CD4-positive, alpha-beta T cell treated with Interleukin-12 subunit alpha and Interleukin-12 subunit beta, for 1 hour (primary cell): ENCODE results near the gene CLDN15.

Source experiments
- DNase-seq: peaks from one replicate; pipeline ENCODE4 v3.0.0-alpha.2; 2020

CLDN15 gene

DNA sequence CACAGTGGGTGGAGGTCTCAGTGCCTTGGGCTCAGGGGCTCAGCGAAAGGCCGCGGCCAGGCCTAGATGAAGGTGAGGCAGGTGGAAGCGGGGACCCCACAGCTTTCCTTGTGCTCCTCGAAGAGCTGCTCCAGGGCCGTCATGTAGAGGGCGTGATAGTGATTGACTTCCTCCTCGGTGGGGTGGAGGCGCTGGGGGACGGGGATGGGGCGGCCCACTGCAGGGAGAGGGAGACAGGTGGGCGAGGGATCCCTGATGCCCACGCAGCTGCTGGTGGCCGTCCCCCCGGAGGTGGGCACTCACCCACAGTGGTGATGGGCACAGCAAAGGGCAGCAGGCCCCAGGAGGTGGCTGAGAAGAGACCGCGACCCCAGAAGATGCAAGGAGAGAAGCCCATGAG, 41.7 kb downstream of the CLDN15 start:
- DNase-seq, result no peak

DNA sequence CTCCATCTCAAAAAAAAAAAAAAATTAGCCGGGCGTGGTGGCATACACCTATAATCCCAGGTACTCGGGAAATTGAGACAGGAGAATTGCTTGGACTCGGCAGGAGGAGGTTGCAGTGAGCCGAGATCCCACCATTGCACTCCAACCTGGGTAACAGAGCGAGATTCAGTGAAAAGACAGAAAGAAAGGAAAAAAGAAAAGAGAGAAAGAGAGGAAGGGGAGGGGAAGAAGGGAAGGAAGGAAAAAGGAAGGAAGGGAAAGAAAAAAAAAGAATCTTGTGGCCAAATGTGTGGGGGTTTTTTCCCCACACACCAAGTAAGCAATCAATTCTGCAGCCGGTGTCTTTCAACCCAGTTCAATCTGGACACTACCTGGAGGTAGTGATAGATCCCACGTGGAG, 48.5 kb downstream of the CLDN15 start:
- no peak for DNase-seq

DNA sequence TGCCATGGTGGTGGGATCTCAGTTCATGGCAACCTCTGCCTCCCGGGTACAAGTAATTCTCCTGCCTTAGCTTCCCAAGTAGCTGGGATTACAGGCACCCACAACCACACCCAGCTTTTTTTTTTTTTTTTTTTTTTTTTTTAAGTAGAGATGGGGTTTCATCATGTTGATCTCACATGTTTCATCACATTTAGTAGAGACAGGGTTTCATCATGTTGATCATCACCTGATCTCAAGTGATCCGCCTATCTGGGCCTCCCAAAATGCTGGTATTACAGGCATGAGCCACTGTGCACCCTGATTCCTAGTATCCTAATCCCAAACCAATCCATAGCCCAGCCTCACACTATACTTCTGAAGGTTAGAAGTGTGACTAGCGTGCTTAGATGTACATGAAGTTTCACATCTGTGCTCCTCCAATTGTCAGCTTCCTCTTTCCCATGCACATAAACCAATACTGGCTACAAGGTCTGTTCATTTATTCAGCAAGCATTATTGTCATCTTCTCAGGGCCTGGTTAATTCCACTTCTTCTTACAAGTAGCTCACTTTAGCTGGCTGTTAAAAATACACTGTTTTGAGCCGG, 50.7 kb downstream of the CLDN15 start:
- DNase-seq, result no peak

DNA sequence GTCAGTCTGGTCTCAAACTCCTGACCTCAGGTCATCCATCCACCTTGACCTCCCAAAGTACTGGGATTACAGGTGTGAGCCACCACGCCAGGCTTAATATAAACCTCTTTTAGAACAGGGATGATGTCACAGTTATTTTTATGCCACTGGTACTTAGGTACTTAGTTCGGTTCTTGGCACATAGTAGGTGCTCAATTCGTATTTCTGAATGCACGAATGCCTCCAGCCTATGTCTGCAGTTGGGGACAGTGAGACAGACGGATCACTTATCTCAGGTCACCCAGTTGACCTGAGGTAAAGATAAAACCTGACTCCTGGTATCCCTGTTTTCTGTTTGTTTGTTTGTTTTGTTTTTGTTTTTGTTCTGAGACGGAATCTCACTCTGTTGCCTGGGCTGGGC, 51.4 kb downstream of the CLDN15 start:
- DNase-seq, result no peak

DNA sequence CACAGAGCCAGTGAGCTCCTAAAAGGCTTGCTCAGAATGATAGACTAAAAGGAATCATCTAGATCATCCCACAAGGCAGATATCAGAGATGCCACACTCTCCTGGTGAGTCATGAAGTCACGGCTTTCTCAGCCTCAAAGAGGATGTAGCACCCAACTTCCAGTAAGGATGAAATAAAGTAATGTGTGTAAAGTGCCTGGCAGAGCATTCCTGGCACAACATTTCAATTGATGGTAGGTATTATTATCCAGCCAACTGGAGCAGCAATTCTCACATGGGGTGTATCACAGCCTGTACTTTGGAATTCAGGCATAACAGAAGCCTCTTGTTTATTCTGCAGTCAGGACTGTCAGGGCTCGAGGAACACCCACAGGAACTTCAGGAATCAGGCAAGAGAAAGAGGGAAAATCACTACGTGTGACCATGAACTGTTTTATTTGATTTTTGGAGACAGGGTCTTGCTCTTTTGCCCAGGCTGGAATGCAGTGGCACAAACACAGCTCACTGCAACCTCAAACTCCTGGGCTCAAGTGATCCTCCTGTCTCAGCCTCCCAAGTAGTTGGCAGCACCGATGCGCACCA, 52.3 kb downstream of the CLDN15 start:
- no peak for DNase-seq
